GM12892 (cell line): ENCODE results near the gene TEX11.

Experiments used
- POLR2AphosphoS5 ChIP-seq: IDR thresholded peaks from 2 replicates; pipeline ENCODE4 v1.6.1; 2011; ENCODE audit warnings: low read depth, low read length, control low read depth
- TAF1 ChIP-seq: IDR thresholded peaks from 2 replicates; pipeline ENCODE4 v1.6.1; 2011; ENCODE audit warnings: low read depth, mild to moderate bottlenecking, control low read depth, low read length, borderline replicate concordance

- no peak for TF ChIP-seq POLR2AphosphoS5
- no peak for TF ChIP-seq TAF1
Observed at GRCh38 chrX:70592091-70592490, 316.4 kb downstream of the TEX11 start.
